Memory B cell (primary cell): ENCODE results near the gene ALKBH3.

Experiments used
- ATAC-seq: fragments of 150-1000 bp; cut with Tn5 transposase; 2 replicates; pipeline ENCODE4 v1.10.0; 2021; ENCODE audit warnings: low read depth, mild to moderate bottlenecking, moderate library complexity
- DNase-seq, 2 donors: peaks; one replicate each; pipeline ENCODE4 v3.0.0; 2022; ENCODE audit warnings: low spot score in 2 of 2
- H3K27ac Mint-ChIP-seq: one replicate; pipeline ENCODE4 v1.8.0; 2022; ENCODE audit warnings: mild to moderate bottlenecking, moderate library complexity, mixed read lengths
- H3K27me3 Mint-ChIP-seq: one replicate; pipeline ENCODE4 v1.8.0; 2022; ENCODE audit warnings: mixed read lengths
- H3K36me3 Mint-ChIP-seq: one replicate; pipeline ENCODE4 v1.8.0; 2022; ENCODE audit warnings: mild to moderate bottlenecking, mixed read lengths
- H3K4me1 Mint-ChIP-seq: one replicate; pipeline ENCODE4 v1.8.0; 2022; ENCODE audit warnings: mixed read lengths
- H3K4me3 Mint-ChIP-seq: one replicate; pipeline ENCODE4 v1.8.0; 2022; ENCODE audit warnings: mild to moderate bottlenecking, moderate library complexity, mixed read lengths
- H3K9me3 Mint-ChIP-seq: one replicate; pipeline ENCODE4 v1.8.0; 2022; ENCODE audit warnings: mixed read lengths

The ALKBH3 gene

GRCh38 chr11:43962383-43963278 is 82.0 kb downstream of the ALKBH3 start:
- DNase-seq (no peak), ATAC-seq (no peak)
- Mint-ChIP-seq H3K27ac (no peak overlapping the region), H3K27me3 (peaks cover 11% of the 10 kb centered on the region), H3K36me3 (no peaks in the 10 kb centered on the region), H3K9me3 (peaks cover 8% of the 10 kb centered on the region), H3K4me3 (no peak overlapping the region), H3K4me1 (no peaks in the 10 kb centered on the region)

- H3K27me3 Mint-ChIP-seq: peaks cover 11% of the 10 kb centered on the region
- no peak for ATAC-seq
Observed at GRCh38 chr11:43963279-43963620, 82.6 kb downstream of the ALKBH3 start.

GRCh38 chr11:43967661-43968060 is 87.0 kb downstream of the ALKBH3 start:
- DNase-seq (no peak), ATAC-seq (no peak)
- H3K9me3 Mint-ChIP-seq: peaks cover 8% of the 10 kb centered on the region
- H3K27me3 Mint-ChIP-seq: peaks cover 16% of the 10 kb centered on the region
- H3K4me1 Mint-ChIP-seq: no peaks in the 10 kb centered on the region
- no peaks in the 10 kb centered on the region for H3K36me3 Mint-ChIP-seq
- H3K27ac Mint-ChIP-seq: no peak overlapping the region
- H3K4me3 Mint-ChIP-seq: no peak overlapping the region

More at GRCh38 chr11:43963279-43963620, 82.6 kb downstream of the ALKBH3 start:
- Mint-ChIP-seq H3K27ac (no peak overlapping the region), H3K4me1 (no peaks in the 10 kb centered on the region), H3K4me3 (no peak overlapping the region), H3K9me3 (peaks cover 8% of the 10 kb centered on the region), H3K36me3 (no peaks in the 10 kb centered on the region)
- DNase-seq: no peak

- H3K9me3 Mint-ChIP-seq: peaks cover 7% of the 10 kb centered on the region
- H3K27me3 Mint-ChIP-seq: peaks cover 15% of the 10 kb centered on the region
- no peak overlapping the region for H3K4me3 Mint-ChIP-seq
- DNase-seq: no peak
- H3K27ac Mint-ChIP-seq: no peak overlapping the region
- no peaks in the 10 kb centered on the region for H3K36me3 Mint-ChIP-seq
- no peak for ATAC-seq
- H3K4me1 Mint-ChIP-seq: no peaks in the 10 kb centered on the region
Observed at GRCh38 chr11:43968719-43969118, 88.1 kb downstream of the ALKBH3 start.

- no peak for DNase-seq
- no peak for ATAC-seq
- no peaks in the 10 kb centered on the region for H3K4me1 Mint-ChIP-seq
- peaks cover 7% of the 10 kb centered on the region for H3K9me3 Mint-ChIP-seq
- peaks cover 15% of the 10 kb centered on the region for H3K27me3 Mint-ChIP-seq
- no peaks in the 10 kb centered on the region for H3K36me3 Mint-ChIP-seq
- H3K27ac Mint-ChIP-seq: no peak overlapping the region
- H3K4me3 Mint-ChIP-seq: no peak overlapping the region
Observed at GRCh38 chr11:43969543-43969942, 88.9 kb downstream of the ALKBH3 start.
